Fibroblast of lung (primary cell): Measurements from ENCODE around the gene C2orf81. TPM values are rescaled to one million over a fixed set of nuclear protein-coding genes. Genes with fewer than 3 reads are reported as not detected.

Source experiments
- DNase-seq, 2 donors: peaks; one replicate each; pipeline versions ENCODE4 v3.0.0 to v3.0.0-alpha.2; 2010; ENCODE audit warnings: low read depth in 2 of 2
- H2AFZ ChIP-seq: 2 replicates; pipeline ENCODE4 v1.5.1; 2012; ENCODE audit warnings: low read length, control low read depth, inconsistent platforms
- H3K27ac ChIP-seq: 2 replicates; pipeline ENCODE4 v1.5.1; 2011; ENCODE audit warnings: low read length, control low read depth; ENCODE audit not compliant: insufficient read depth
- H3K27me3 ChIP-seq: 2 replicates; pipeline ENCODE4 v1.5.1; 2011; ENCODE audit warnings: mild to moderate bottlenecking, low read length; ENCODE audit not compliant: control insufficient read depth, insufficient read depth
- H3K36me3 ChIP-seq: 2 replicates; pipeline ENCODE4 v1.5.1; 2011; ENCODE audit warnings: low read length; ENCODE audit not compliant: control insufficient read depth, insufficient read depth
- H3K4me1 ChIP-seq: 2 replicates; pipeline ENCODE4 v1.5.1; 2011; ENCODE audit warnings: low read length; ENCODE audit not compliant: control insufficient read depth, insufficient read depth; ENCODE audit errors: extremely low read depth
- H3K4me2 ChIP-seq: 2 replicates; pipeline ENCODE4 v1.5.1; 2011; ENCODE audit warnings: low read length, control low read depth; ENCODE audit not compliant: insufficient read depth; ENCODE audit errors: extremely low read depth
- H3K4me3 ChIP-seq, 4 experiments: fragments of 200-600 bp in 1 of 4; sonication (generic) in 1 of 4; replicated peaks in 1 of 4; 2 replicates each; pipeline ENCODE4 v1.5.1; 2011 to 2016; ENCODE audit warnings: low read length in 4 of 4, low read depth in 3 of 4, mild to moderate bottlenecking in 3 of 4, control low read depth in 2 of 4, inconsistent platforms in 1 of 4, mixed read lengths in 1 of 4; ENCODE audit not compliant: insufficient read depth in 1 of 4; ENCODE audit errors: control extremely low read depth in 1 of 4
- H3K79me2 ChIP-seq: 2 replicates; pipeline ENCODE4 v1.5.1; 2012; ENCODE audit warnings: mild to moderate bottlenecking, low read length, inconsistent platforms; ENCODE audit not compliant: control insufficient read depth, insufficient read depth
- H3K9ac ChIP-seq: 2 replicates; pipeline ENCODE4 v1.5.1; 2011; ENCODE audit warnings: mild to moderate bottlenecking, low read length, control low read depth; ENCODE audit not compliant: insufficient read depth
- H3K9me3 ChIP-seq: 2 replicates; pipeline ENCODE4 v1.5.1; 2012; ENCODE audit warnings: low read depth, low read length; ENCODE audit not compliant: control insufficient read depth, insufficient read depth
- H4K20me1 ChIP-seq: 2 replicates; pipeline ENCODE4 v1.5.1; 2011; ENCODE audit warnings: low read length; ENCODE audit not compliant: control insufficient read depth, insufficient read depth; ENCODE audit errors: extremely low read depth
- CTCF ChIP-seq, 2 donors: IDR thresholded peaks in 1 of 2; conservative IDR thresholded peaks in 1 of 2; 1 replicate in 1 of 2; 2 replicates in 1 of 2; pipeline ENCODE4 v1.5.1; 2011 to 2012; ENCODE audit warnings: low read length in 2 of 2, control low read depth in 1 of 2, inconsistent platforms in 1 of 2, low read depth in 1 of 2, mild to moderate bottlenecking in 1 of 2
- EZH2 ChIP-seq: IDR thresholded peaks from 2 replicates; pipeline ENCODE4 v1.5.1; 2012; ENCODE audit warnings: low read length, control low read depth, mild to moderate bottlenecking; ENCODE audit errors: missing control alignments
- polyA plus RNA-seq, 2 donors: library from polyadenylated mRNA; depleted of rRNA in 1 of 2; stranded (reverse) in 1 of 2; unstranded in 1 of 2; fragments of >200 nt; gene quantifications; 2 replicates each; pipeline ENCODE4 v1.2.1, GENCODE V29; 2011 to 2012; ENCODE audit warnings: missing spikeins in 1 of 2
- total RNA-seq: library from RNA; depleted of rRNA; stranded (reverse); fragments of >200 nt; gene quantifications from 2 replicates; pipeline ENCODE4 v1.2.1, GENCODE V29; 2014

C2orf81 gene
- total and polyA plus RNA-seq, 2 donors (not counting 1 experiment from before 2014, with no cell fraction given), result 0.25 to 1.5 TPM

- Histone ChIP-seq H3K4me2 (no peak overlapping the region), H3K27me3 (no peaks in the 10 kb centered on the region)
- no peak for TF ChIP-seq EZH2
- TF ChIP-seq CTCF (conservative IDR thresholded peaks at IDR 0.05 in 1 of 2, IDR thresholded peaks at IDR 0.05 in 1 of 2; ENCODE audit: low read depth in 1 of 2, low read length in 2 of 2), result no peak
These were observed 29.3 kb upstream of the C2orf81 start for GRCh38 chr2:74450570-74451190.

GRCh38 chr2:74448771-74449170 lies 27.4 kb upstream of the C2orf81 start:
- H3K4me2 ChIP-seq, result no peak overlapping the region
- no peaks in the 10 kb centered on the region for H4K20me1 ChIP-seq
- no peak for TF ChIP-seq CTCF (conservative IDR thresholded peaks at IDR 0.05 in 1 of 2, IDR thresholded peaks at IDR 0.05 in 1 of 2; ENCODE audit: low read depth in 1 of 2, low read length in 2 of 2)
- TF ChIP-seq EZH2, result no peak
- H3K36me3 ChIP-seq, result no peaks in the 10 kb centered on the region
- no peaks in the 10 kb centered on the region for H3K79me2 ChIP-seq
- no peak for DNase-seq
- H3K4me3 ChIP-seq, result no peak overlapping the region
- H3K4me1 ChIP-seq, result no peaks in the 10 kb centered on the region
- no peaks in the 10 kb centered on the region for H3K27me3 ChIP-seq
- H3K9ac ChIP-seq, result no peak overlapping the region
- no peak overlapping the region for H2AFZ ChIP-seq
- H3K9me3 ChIP-seq, result no peaks in the 10 kb centered on the region
- H3K27ac ChIP-seq, result no peak overlapping the region

More at GRCh38 chr2:74450570-74451190, 29.3 kb upstream of the C2orf81 start:
- Histone ChIP-seq H3K79me2 (peaks cover 2% of the 10 kb centered on the region), H2AFZ (no peak overlapping the region), H3K9ac (no peak overlapping the region), H3K9me3 (no peaks in the 10 kb centered on the region), H3K36me3 (no peaks in the 10 kb centered on the region), H3K27ac (no peak overlapping the region), H3K4me3 (no peak overlapping the region), H4K20me1 (no peaks in the 10 kb centered on the region), H3K4me1 (peaks cover 5% of the 10 kb centered on the region)
- no peak for DNase-seq

- Histone ChIP-seq H3K9me3 (no peaks in the 10 kb centered on the region), H3K9ac (no peak overlapping the region), H2AFZ (no peak overlapping the region), H3K36me3 (no peaks in the 10 kb centered on the region), H3K4me3 (no peak overlapping the region), H3K27me3 (no peaks in the 10 kb centered on the region), H3K4me1 (no peaks in the 10 kb centered on the region), H3K4me2 (no peak overlapping the region), H3K79me2 (no peaks in the 10 kb centered on the region), H3K27ac (no peak overlapping the region), H4K20me1 (no peaks in the 10 kb centered on the region)
- no peak for TF ChIP-seq EZH2
- TF ChIP-seq CTCF (conservative IDR thresholded peaks at IDR 0.05 in 1 of 2, IDR thresholded peaks at IDR 0.05 in 1 of 2; ENCODE audit: low read depth in 1 of 2, low read length in 2 of 2), result no peak
- DNase-seq, result no peak
These were observed 26.0 kb upstream of the C2orf81 start for GRCh38 chr2:74447230-74447999.
